ENCODE data around the gene RBM47. TPM values are rescaled to one million over a fixed set of nuclear protein-coding genes. Genes with fewer than 3 reads are reported as not detected.
"Not testable (repeated sequence)": the region's sequence is repeated elsewhere in the genome, so short reads cannot be mapped to it uniquely, and the experiment has no call there.

RBM47 gene
- total RNA-seq, 2 experiments from 2014 or later, result 1.7 to 2.6 TPM

- H3K36me3 Mint-ChIP-seq, result no peaks in the 10 kb centered on the region
- CTCF ChIA-PET, result no interaction called here
- POLR2A ChIA-PET, result no interaction called here
- H3K4me3 Mint-ChIP-seq, result no peak overlapping the region
- H3K9me3 Mint-ChIP-seq, result no peaks in the 10 kb centered on the region
- no peak overlapping the region for H3K27ac Mint-ChIP-seq
- H3K27me3 Mint-ChIP-seq, result peaks cover 1% of the 10 kb centered on the region
- intact Hi-C loops (cut with micrococcal nuclease), result no loop called here
- no peak for DNase-seq
- peaks cover 6% of the 10 kb centered on the region for H3K4me1 Mint-ChIP-seq (ENCODE audit: low read depth)
Observed at GRCh38 chr4:40531636-40532023, 98.0 kb downstream of the RBM47 start.

- intact Hi-C loops (cut with micrococcal nuclease), result no loop called here
- peaks cover 6% of the 10 kb centered on the region for H3K4me1 Mint-ChIP-seq (ENCODE audit: low read depth)
- H3K4me3 Mint-ChIP-seq, result no peak overlapping the region
- H3K36me3 Mint-ChIP-seq, result no peaks in the 10 kb centered on the region
- no peaks in the 10 kb centered on the region for H3K9me3 Mint-ChIP-seq
- H3K27me3 Mint-ChIP-seq, result peaks cover 1% of the 10 kb centered on the region
- H3K27ac Mint-ChIP-seq, result no peak overlapping the region
- CTCF ChIA-PET, result no interaction called here
- POLR2A ChIA-PET, result no interaction called here
- DNase-seq, result no peak
Observed at GRCh38 chr4:40530961-40531635, 98.6 kb downstream of the RBM47 start.

GRCh38 chr4:40526741-40527140, 102.9 kb downstream of the RBM47 start:
- no peaks in the 10 kb centered on the region for H3K36me3 Mint-ChIP-seq
- no peaks in the 10 kb centered on the region for H3K27me3 Mint-ChIP-seq
- intact Hi-C loops (cut with micrococcal nuclease), result no loop called here
- H3K4me1 Mint-ChIP-seq (ENCODE audit: low read depth), result peaks cover 6% of the 10 kb centered on the region
- H3K4me3 Mint-ChIP-seq, result no peak overlapping the region
- ChIA-PET CTCF (interaction anchor here (0.6 kb wide), 1 partner anchor 541 kb away, joined by 3 read pairs; no protein-coding TSS in a partner anchor), POLR2A (no interaction called here)
- no peak for DNase-seq
- H3K27ac Mint-ChIP-seq, result no peak overlapping the region
- H3K9me3 Mint-ChIP-seq, result no peaks in the 10 kb centered on the region

GRCh38 chr4:40525752-40526598, 103.7 kb downstream of the RBM47 start:
- ChIA-PET POLR2A (no interaction called here), CTCF (no interaction called here)
- H3K36me3 Mint-ChIP-seq, result no peaks in the 10 kb centered on the region
- DNase-seq, result no peak
- H3K4me1 Mint-ChIP-seq (ENCODE audit: low read depth), result no peaks in the 10 kb centered on the region
- H3K9me3 Mint-ChIP-seq, result no peaks in the 10 kb centered on the region
- no peak overlapping the region for H3K4me3 Mint-ChIP-seq
- H3K27me3 Mint-ChIP-seq, result no peaks in the 10 kb centered on the region
- no peak overlapping the region for H3K27ac Mint-ChIP-seq
- intact Hi-C loops (cut with micrococcal nuclease), result no loop called here

- CTCF ChIA-PET, result interaction anchor here (0.9 kb wide), 1 partner anchor 375 kb away, joined by 3 read pairs; no protein-coding TSS in a partner anchor
- POLR2A ChIA-PET, result no interaction called here
- no peaks in the 10 kb centered on the region for H3K27me3 Mint-ChIP-seq
- DNase-seq, result no peak
- intact Hi-C loops (cut with micrococcal nuclease), result no loop called here
- no peaks in the 10 kb centered on the region for H3K9me3 Mint-ChIP-seq
- H3K27ac Mint-ChIP-seq, result no peak overlapping the region
- H3K36me3 Mint-ChIP-seq, result no peaks in the 10 kb centered on the region
- no peak overlapping the region for H3K4me3 Mint-ChIP-seq
- no peaks in the 10 kb centered on the region for H3K4me1 Mint-ChIP-seq (ENCODE audit: low read depth)
Observed at GRCh38 chr4:40524366-40525041, 105.2 kb downstream of the RBM47 start.

- H3K4me1 Mint-ChIP-seq (ENCODE audit: low read depth), result no peaks in the 10 kb centered on the region
- CTCF ChIA-PET, result no interaction called here
Observed at GRCh38 chr4:40523581-40523980, 106.1 kb downstream of the RBM47 start.

GRCh38 chr4:40521957-40522356, 107.7 kb downstream of the RBM47 start:
- intact Hi-C loops (cut with micrococcal nuclease), result no loop called here
- DNase-seq, result no peak
- Mint-ChIP-seq H3K9me3 (no peaks in the 10 kb centered on the region), H3K27me3 (no peaks in the 10 kb centered on the region), H3K27ac (no peak overlapping the region), H3K4me1 (ENCODE audit: low read depth) (no peaks in the 10 kb centered on the region), H3K36me3 (no peaks in the 10 kb centered on the region), H3K4me3 (no peak overlapping the region)
- ChIA-PET POLR2A (no interaction called here), CTCF (no interaction called here)

More at GRCh38 chr4:40523581-40523980, 106.1 kb downstream of the RBM47 start:
- intact Hi-C loops (cut with micrococcal nuclease), result no loop called here
- Mint-ChIP-seq H3K4me3 (no peak overlapping the region), H3K36me3 (no peaks in the 10 kb centered on the region), H3K9me3 (no peaks in the 10 kb centered on the region), H3K27me3 (no peaks in the 10 kb centered on the region), H3K27ac (no peak overlapping the region)
- no peak for DNase-seq
- POLR2A ChIA-PET, result no interaction called here

- no peaks in the 10 kb centered on the region for H3K36me3 Mint-ChIP-seq
- no peak overlapping the region for H3K4me3 Mint-ChIP-seq
- ChIA-PET POLR2A (no interaction called here), CTCF (no interaction called here)
- H3K4me1 Mint-ChIP-seq (ENCODE audit: low read depth), result peaks cover 6% of the 10 kb centered on the region
- H3K9me3 Mint-ChIP-seq, result no peaks in the 10 kb centered on the region
- intact Hi-C loops (cut with micrococcal nuclease), result no loop called here
- DNase-seq, result no peak
- no peaks in the 10 kb centered on the region for H3K27me3 Mint-ChIP-seq
- H3K27ac Mint-ChIP-seq, result no peak overlapping the region
Observed at GRCh38 chr4:40520533-40520932, 109.1 kb downstream of the RBM47 start.

- intact Hi-C loops (cut with micrococcal nuclease); CTCF ChIA-PET; POLR2A ChIA-PET; H3K4me3 Mint-ChIP-seq; H3K27me3 Mint-ChIP-seq; H3K27ac Mint-ChIP-seq; H3K36me3 Mint-ChIP-seq; DNase-seq; H3K9me3 Mint-ChIP-seq: not testable (repeated sequence)
- peaks cover 17% of the 10 kb centered on the region for H3K4me1 Mint-ChIP-seq (ENCODE audit: low read depth)
Observed at GRCh38 chr4:40517081-40517480, 112.6 kb downstream of the RBM47 start.

- Mint-ChIP-seq H3K36me3 (no peaks in the 10 kb centered on the region), H3K27ac (no peak overlapping the region), H3K4me3 (no peak overlapping the region), H3K9me3 (no peaks in the 10 kb centered on the region), H3K27me3 (peaks cover 1% of the 10 kb centered on the region), H3K4me1 (ENCODE audit: low read depth) (peaks cover 17% of the 10 kb centered on the region)
- POLR2A ChIA-PET, result no interaction called here
- no peak for DNase-seq
- intact Hi-C loops (cut with micrococcal nuclease), result no loop called here
- CTCF ChIA-PET, result no interaction called here
Observed at GRCh38 chr4:40516651-40517050, 113.0 kb downstream of the RBM47 start.

GRCh38 chr4:40515398-40516293, 114.0 kb downstream of the RBM47 start:
- Mint-ChIP-seq H3K27me3 (peaks cover 1% of the 10 kb centered on the region), H3K9me3 (no peaks in the 10 kb centered on the region), H3K4me3 (no peak overlapping the region), H3K27ac (peak overlapping the region; percentile 28), H3K4me1 (ENCODE audit: low read depth) (peaks cover 17% of the 10 kb centered on the region), H3K36me3 (no peaks in the 10 kb centered on the region)
- POLR2A ChIA-PET, result no interaction called here
- CTCF ChIA-PET, result interaction anchor here (1.3 kb wide), 1 partner anchor 203 kb away, joined by 3 read pairs; no protein-coding TSS in a partner anchor
- DNase-seq, result peak; percentile 25
- intact Hi-C loops (cut with micrococcal nuclease), result loop anchor here (1.0 kb wide), 1 partner anchor 12 kb away; no protein-coding TSS in a partner anchor

- H3K27ac Mint-ChIP-seq, result no peak overlapping the region
- H3K27me3 Mint-ChIP-seq, result peaks cover 1% of the 10 kb centered on the region
- no peaks in the 10 kb centered on the region for H3K36me3 Mint-ChIP-seq
- intact Hi-C loops (cut with micrococcal nuclease), result loop anchor here (1.0 kb wide), 1 partner anchor 12 kb away; no protein-coding TSS in a partner anchor
- no peak overlapping the region for H3K4me3 Mint-ChIP-seq
- no peak for DNase-seq
- H3K4me1 Mint-ChIP-seq (ENCODE audit: low read depth), result peaks cover 17% of the 10 kb centered on the region
- POLR2A ChIA-PET, result no interaction called here
- no peaks in the 10 kb centered on the region for H3K9me3 Mint-ChIP-seq
- CTCF ChIA-PET, result interaction anchor here (1.3 kb wide), 1 partner anchor 204 kb away, joined by 3 read pairs; no protein-coding TSS in a partner anchor
Observed at GRCh38 chr4:40515037-40515397, 114.6 kb downstream of the RBM47 start.

Measured in activated CD4-positive, alpha-beta memory T cell treated with anti-CD3 and anti-CD28 coated beads for 36 hours (primary cell).